Dermis microvascular lymphatic vessel endothelial cell (primary cell): ENCODE results near the gene CRYBB1. TPM values are rescaled to one million over a fixed set of nuclear protein-coding genes. Genes with fewer than 3 reads are reported as not detected.

ENCODE experiments used
- DNase-seq, 2 donors: peaks; one replicate each; pipeline versions ENCODE4 v3.0.0 to v3.0.0-alpha.2; 2010; ENCODE audit warnings: low read depth in 2 of 2
- total RNA-seq: library from RNA; depleted of rRNA; stranded (reverse); fragments of >200 nt; gene quantifications from 2 replicates; pipeline ENCODE4 v1.2.1, GENCODE V29; 2014

CRYBB1 gene
- total RNA-seq, 1 donor from 2014 or later = 0.13 TPM

DNA sequence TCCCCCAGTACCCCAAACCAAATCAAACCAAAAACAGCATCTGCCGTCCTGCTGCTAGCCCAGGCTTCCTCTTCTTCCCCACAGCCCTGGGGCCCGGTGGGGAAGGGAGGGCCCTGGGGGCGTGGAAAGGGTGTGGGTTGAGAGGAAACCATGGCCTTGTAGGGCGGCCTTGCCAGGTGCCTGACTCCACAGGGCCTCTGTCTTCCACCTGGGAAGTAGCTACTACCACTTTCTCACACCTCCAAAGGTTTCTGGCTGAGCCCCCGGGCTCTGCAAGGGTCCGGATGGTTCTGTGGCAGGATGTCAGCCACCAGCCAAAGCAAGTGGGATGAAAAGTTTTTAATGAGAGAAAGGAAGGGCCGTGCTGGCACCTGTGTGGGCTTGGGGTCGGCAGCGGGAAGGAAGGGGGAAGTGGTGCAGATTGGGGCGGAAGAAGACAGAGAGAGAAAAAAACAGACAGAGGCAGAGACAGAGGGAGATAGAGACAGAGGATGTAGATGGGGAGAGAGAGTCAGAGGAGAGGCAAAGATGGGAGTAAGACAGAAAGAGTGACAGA is 38.4 kb downstream of the CRYBB1 start:
- DNase-seq = no peak

DNA sequence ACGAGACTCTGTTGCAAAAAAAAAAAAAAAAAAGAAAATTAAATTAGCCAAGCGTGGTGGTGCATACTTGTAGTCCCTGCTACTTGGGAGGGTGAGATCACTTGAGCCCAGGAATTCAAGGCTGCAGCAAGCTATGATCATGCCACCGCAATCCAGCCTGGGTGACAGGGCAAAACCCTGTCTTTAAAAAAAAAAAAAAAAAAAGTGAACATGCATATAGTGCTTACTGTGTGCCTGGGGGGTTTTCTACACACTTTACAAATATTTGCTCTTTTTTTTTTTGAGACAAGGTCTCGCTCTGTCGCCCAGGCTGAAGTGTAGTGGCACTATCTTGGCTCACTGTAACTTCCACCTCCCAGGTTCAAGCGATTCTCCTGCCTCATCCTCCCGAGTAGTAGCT is 40.7 kb downstream of the CRYBB1 start:
- no peak for DNase-seq

DNA sequence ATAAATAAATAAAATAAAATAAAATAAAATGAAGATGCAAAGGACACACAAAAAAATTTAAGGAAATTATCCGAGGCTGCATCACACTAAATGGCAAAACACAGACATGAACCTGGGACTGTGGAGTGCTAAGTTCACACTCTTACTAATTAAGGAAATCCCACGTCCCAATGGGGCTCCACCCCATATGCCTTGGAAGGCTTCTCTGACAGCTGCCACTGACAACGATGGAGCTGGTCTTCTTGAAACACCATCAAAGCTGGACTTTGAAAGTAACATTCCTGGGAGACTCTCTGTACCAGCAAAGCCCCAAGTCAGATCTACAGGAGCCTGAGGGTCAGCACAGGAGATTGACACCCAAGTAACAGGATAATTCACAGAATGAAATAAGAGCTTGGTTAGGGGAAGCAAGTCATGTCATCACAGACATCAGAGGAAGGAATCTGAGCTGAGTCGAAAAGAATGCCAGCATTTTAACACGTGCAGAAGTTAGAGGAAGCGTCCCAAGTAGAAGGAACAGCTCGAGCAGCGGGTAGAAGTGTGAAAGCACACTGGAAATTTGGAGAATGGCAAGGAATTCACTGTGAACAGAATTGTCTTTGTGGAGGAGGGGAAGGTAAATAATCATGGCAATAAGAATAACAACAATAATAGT is 41.7 kb downstream of the CRYBB1 start:
- DNase-seq = peak in 1 of 2 donors; percentile 33

DNA sequence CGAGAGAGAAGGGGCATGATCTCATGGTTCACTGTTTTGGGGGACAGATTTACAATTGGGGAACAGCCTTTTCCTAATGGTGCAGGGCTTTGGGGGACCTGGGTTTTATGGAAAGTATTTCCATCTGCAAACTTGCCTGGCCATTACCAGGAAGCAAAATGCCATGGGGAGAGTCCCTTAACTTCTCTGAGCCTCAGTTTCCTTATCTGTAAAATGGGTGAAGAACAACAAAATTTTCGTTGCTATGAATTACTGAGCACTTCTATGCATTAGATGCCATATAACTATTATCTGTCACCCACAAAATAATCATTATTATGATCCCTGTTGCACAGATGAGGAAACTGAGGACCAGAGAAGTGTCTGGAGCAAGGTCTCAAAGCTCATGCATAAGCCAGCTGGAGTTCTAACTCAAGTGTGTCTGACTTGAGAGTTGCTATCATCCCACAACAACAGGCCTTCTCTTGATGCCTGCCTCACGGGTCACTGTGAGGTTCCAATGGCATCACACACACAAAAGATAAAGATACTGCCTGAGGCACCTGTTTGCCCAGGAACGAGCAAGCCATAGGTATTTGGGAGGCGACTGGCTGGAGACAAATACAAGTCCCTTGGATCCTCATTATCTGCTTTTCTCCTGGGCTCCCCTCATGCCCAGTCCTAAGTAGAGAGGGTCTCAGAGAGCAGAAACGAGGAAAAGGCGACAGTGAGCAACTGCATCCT is 43.7 kb downstream of the CRYBB1 start:
- DNase-seq = no peak

DNA sequence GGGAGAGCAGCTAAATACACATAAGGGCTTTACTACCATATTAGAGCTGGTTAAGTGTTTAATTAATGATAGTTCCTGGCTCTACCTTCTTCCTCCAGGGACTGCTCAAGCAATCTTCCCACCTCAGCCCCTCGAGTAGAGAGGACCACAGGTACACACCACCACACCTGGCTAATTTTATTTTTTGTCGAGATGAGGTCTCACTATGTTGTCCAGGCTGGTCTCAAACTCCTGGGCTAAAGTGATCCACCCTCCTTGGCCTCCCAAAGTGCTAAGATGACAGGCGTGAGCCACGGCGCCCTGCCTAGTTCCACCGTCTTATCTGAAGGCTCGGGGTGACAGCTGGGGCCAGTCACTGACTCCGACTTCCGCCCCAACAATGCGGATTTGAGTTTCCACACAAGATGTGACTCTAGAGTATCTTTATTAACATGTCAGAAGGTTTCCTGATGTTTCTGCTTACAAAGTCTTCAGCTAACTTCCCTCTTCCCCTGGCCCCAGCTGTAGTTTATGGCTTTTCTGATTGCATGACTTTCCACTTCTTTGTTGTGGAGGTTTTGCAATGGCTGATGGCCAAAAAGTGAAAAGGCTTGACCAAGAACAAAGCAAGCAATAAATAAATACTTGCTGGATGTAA is 44.7 kb downstream of the CRYBB1 start:
- peak in 1 of 2 donors; percentile 70 for DNase-seq

DNA sequence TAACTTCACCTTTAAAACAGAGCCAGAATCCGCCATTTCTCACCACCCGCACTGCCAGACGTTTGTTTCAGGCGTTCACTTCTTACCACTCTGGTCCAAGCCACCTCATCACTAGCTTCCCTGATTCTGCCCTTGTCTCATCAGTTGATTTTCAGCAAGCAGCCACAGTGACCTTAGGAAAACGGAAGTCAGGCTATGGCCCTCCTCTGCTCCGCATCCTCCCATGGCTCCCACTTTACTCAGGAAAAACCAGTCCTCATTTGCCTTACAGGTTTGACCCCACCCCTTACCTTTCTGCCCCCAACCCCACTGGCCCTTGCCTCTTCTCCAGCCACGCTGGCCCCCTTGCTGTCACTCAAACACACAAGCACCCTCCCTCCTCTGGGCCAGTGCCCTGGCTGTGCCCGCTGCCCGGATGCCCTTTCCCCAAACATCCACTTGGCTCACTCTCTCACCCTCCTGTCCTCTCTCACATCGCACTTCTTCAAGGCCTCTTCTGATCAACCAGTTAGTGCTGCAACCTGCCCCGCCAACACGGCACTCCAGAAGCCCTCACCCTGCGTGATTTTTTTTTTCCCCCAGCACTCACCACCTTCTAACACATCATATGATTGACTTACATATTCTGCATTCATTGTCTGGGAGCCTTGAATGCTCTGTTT is 46.8 kb downstream of the CRYBB1 start:
- DNase-seq = no peak

DNA sequence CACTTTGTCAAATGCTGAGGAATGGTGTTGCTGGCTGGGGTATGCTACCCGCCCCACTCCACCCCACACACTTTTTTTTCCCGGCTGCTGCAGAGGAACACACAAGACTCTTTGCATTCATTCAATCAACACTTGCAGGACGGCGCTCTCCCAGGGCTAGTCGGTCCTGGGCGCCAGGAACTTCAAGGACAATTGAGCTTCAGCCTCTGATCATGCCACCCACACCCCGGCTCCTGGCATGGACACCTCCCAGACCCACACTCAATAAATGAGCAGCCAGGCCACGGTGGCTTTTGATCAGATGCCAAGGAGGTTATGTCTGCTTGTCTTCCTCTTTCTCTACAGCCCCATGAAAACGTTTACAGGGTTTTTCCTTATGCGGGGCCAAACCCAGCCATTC is 47.7 kb downstream of the CRYBB1 start:
- peak in 1 of 2 donors; percentile 13 for DNase-seq

DNA sequence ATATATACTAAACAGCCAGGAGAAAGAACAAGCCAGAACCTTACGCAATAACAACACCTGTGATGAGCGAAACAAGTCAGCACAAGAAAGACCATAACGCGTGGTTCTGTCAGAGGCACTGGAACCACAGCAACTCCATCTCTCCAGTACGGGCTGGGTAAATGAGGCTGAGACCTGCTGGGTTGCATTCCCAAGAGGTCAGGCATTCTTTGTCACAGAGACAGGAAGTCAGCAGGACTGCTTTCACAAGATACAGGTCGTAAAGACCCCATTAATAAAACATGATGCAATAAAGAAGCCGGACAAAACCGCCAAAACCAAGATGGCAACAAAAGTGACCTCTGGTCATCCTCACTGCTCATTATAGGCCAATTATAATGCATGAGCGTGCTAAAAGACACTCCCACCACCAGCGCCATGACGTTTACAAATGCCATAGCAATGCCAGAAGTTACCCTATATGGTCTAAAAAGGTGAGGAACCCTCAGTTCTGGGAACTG is 49.6 kb downstream of the CRYBB1 start:
- DNase-seq = peak in 1 of 2 donors; percentile 38

DNA sequence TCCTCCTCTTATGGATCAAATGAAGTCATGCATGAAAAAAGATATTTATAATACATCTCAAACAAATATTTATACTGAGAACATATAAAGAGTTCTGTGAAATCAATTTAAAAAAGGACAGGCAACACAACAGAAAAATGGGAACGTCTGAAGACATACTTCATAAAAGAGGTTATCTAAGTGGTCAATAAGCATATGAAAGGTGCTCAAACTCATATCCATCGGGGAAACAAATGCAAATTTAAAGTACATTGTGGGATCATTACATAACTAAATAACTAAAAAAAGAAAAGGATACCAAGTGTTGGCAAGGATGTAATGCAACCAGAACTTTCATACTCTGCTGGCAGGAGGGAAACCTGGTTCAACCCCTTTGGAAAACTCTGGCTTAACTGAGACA is 50.2 kb downstream of the CRYBB1 start:
- no peak for DNase-seq

DNA sequence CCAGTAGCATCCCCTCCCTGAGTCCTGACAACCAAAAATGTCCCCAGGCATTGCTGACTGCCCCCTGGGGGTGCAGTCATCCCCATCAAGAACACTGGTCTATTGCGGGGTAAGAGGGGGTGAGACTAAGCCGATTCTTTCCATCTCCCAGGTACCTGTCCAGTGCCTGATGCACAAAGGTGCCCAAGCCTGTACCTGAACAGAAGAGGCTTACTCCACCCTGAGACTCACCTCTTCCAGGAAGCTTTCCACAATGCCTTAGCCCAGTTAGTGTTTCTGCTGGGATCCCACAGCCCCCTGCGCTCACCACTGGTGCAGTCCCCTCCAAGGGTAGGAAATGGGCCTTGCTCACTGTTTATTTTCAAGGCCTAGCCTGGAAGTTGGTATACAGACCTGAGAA is 50.8 kb downstream of the CRYBB1 start:
- no peak for DNase-seq

DNA sequence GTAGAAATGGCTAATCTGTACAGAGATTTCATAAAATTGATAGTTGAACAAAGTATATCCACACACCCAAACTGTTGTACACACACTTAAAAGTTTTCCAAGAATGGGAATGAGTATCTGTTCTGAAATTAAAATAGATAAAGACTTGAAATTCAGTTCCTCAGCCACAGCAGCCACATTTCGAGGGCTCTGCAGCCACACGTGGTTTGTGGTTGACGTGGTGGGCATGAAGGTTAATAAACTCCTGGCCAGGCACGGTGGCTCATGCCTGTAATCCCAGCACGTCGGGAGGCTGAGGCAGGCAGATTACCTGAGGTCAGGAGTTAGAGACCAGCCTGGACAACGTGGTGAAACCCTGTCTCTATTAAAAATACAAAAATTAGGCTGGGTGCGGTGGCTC is 51.9 kb downstream of the CRYBB1 start:
- no peak for DNase-seq

DNA sequence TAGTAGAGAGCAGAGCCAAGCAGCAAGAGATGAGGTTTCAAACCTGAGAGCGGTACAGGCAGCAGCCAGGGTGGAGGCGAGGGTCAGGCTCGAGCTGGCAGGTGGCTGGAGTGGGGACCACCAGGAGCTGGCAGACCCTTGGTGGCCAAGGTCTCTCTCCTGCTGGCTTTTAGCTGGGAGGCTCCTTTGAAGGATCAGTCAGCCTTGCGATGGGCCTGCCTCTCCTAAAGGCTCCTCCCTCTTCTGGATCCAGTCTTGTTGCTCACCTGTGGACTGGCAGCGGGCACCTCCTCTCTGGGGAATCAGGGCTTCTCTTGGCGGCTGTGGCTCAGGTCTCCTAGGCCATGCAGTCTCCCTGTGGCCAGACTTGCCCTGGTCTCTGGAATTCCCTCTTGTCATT is 52.6 kb downstream of the CRYBB1 start:
- no peak for DNase-seq

DNA sequence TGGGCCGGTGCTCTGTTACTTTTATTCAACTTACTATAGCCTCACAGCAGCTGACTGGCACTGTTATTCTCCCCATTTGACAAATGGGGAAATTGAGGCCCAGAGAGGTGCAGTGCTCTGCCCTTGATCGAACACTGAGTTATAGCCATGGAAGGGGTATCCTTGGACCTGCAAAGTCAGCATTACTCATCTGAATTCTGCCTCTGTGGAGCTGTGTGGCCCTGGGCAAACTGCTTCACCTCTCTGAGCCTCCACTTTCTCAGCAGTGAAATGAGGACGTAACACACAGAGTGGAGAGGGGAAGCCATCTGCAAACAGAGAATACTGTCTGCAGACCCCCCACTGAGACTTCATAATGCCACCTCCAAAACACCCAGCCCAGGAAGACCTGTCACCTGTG is 53.2 kb downstream of the CRYBB1 start:
- DNase-seq = no peak

DNA sequence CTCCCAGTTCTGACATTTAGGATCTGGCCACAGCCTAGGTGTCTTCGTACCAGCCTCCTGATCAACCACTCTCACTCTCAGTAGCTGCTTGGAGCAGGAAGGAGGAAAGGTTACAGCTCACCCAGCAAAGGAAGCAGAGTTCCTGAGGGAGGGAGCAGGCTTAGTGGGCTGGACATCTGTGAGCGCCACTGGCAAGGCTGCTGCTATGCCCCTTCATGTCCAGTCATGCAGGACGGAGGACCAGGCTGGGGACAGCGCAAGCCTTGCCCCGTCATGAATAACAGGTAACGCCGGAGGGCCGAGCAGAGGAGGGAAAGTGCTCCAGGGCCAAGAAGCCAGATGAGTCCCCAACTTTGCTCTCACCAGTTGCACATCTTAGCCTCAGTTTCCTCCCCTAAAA is 53.6 kb downstream of the CRYBB1 start:
- DNase-seq = peak in 1 of 2 donors; percentile 46

DNA sequence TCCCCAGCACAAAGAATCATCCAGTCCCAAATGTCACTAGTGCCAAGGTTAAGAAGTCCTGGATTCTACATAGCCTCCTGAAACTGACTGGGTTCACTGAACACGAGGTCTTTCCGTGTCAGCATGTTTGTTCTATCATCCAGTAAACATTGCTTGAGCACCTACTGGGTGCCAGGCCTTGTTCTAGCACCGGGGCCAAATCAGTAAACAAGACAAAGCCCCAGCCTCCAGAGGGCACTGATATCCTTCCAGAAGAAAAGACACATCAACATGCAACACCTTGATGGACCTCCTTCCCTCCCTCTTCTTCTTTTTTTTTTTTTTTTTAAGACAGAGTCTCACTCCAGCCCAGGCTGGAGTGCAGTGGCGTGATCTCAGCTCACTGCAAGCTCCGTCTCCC is 54.8 kb downstream of the CRYBB1 start:
- DNase-seq = no peak

DNA sequence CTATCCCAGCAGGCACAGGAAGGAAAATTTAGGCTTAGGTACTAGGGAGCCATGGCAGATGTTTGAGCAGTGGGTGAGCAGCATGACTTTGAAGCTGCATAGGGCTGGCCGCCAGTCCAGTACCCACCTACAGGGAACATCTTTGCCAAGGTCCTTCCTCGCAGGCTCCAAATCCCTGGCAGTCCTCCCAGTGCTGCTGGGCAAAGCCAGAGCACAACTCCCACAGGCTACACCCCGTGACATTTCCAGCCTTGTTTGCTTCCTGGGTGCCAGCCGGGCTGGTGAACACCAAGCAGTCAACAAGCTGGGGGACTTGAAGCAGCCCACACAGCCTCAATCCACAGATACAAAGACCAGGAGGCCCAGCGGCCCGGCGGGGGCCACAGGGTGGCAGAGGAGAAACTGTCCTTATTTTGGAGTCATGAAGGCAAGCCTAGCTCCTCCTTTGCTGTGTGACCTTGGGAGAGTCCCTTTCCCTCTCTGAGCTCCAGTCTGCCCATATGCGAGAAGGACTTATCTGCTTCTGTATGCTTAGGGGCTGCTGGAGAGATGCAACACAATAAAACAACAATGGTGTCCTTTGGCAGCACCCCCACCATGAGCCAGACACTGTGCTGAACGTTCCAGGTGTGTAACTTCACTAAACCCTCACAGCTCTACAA is 55.9 kb downstream of the CRYBB1 start:
- no peak for DNase-seq

DNA sequence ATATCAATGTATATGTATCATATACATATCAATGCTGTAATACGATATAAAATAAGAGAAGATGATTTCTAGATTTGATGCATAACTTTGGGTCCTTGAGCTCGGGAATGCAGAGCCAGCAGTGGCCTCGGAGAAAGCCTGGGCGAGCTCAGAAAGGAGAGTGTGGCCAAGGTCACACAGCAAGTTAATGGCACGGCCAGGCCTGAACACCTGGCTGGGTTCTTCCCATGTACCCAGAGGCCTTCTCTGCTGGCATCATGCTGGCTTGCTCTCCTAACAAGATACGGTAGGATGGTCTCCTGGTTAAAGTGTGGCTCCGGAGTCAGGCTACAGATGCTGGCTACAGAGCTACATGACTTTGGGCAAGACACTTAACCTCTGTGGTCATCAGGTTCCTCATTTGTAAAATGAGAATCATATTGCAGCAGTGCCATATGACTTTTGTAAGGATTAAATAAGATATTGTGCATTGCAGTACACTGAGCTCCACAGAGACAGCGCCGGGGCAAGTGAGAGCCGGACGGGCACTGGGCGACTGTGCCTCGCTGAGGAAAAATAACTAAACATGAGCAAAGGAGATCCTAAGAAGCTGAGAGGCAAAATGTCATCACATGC is 57.8 kb downstream of the CRYBB1 start:
- no peak for DNase-seq

DNA sequence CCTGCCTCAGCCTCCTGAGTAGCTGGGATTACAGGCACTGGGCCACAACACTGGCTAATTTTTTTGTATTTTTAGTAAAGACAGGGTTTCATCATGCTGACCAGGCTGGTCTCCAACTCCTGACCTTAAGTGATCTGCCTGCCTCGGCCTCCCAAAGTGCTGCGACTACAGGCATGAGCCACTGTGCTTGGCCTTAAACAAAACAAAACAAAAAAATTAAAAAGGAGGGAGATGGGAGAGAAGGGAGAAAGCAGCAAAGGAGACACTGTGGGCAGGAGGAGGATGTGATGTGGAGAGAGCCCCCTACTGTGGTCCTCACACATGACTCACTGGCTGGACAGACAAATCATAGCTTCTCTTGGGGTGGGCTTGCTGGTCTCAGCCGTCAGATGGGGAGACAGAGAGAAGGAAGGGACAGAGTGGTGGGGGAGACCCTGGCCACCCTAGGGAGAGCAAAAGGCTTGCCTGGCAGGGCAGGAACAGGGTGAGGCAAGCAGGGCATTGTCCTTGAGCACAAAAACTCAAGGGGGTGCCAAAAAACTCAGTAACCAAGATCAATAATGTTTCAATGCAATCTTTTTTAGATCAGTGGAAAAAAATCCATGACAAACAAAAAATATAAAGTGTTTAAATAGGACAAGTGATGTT is 59.5 kb downstream of the CRYBB1 start:
- no peak for DNase-seq

DNA sequence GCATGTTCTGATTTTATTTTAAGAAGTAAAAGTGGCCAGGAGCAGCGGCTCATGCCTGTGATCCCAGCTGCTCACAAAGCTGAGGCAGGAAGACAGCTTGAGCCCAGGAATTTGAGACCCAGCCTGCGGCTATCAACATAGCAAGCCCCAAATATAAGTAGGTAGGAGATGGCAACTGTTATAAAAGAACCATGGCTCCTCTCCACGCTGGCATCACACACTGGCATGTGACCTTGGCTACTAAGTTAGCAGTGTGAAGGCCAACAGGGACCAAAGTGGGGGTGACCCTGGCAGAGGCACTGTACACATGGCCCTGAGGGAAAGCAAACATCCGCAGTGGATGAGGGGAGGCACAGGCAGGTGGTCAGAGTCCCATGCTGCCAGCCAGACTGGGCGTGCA is 60.9 kb downstream of the CRYBB1 start:
- no peak for DNase-seq

DNA sequence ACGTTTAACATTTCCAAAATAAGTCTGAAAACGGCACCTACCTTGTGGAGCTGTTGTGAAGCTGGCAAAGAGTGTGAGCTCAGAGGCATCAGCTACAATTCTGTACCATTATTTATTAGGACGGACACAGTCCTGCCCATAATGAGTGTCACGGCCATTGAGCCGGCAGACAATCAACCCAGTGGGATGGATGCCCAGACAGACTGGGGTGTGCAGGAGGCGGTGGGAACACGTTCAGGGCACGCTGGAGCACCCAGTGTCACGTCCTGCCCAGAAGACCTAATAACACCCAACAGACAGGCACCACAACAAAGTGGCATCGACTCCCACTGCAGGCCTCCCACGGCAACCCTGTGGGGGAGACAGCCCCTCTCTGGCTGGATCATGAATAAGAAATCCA is 62.3 kb downstream of the CRYBB1 start:
- no peak for DNase-seq
